Vagina (tissue), 2 donors: ENCODE data around the gene FGF14.

Source experiments
- POLR2A ChIP-seq, 2 donors: fragments of 450-650 bp; IDR thresholded peaks; one replicate each; pipeline ENCODE4 v1.6.1; 2017; ENCODE audit warnings: antibody characterized with exemption in 2 of 2, mild to moderate bottlenecking in 2 of 2, moderate library complexity in 2 of 2
- POLR2AphosphoS5 ChIP-seq, 2 donors: sonication (generic); formaldehyde crosslinking; IDR thresholded peaks; one replicate each; pipeline ENCODE4 v1.9.0; 2017; ENCODE audit warnings: antibody characterized with exemption in 2 of 2, mild to moderate bottlenecking in 2 of 2, low read depth in 1 of 2; ENCODE audit not compliant: insufficient read depth in 1 of 2
- TF ChIP-seq, protein P1 (sequence below), 3 experiments: fragments of 450-650 bp in 2 of 3; fragments of 200-600 bp in 1 of 3; sonication (generic) in 1 of 3; IDR thresholded peaks; one replicate each; pipeline ENCODE4 v1.5.1; 2017 to 2019; ENCODE audit warnings: antibody characterized with exemption in 3 of 3, mild to moderate bottlenecking in 2 of 3, moderate library complexity in 2 of 3

GRCh38 chr13:102273111-102273510 lies 128.7 kb downstream of the FGF14 start:
- TF ChIP-seq, protein P1, sequence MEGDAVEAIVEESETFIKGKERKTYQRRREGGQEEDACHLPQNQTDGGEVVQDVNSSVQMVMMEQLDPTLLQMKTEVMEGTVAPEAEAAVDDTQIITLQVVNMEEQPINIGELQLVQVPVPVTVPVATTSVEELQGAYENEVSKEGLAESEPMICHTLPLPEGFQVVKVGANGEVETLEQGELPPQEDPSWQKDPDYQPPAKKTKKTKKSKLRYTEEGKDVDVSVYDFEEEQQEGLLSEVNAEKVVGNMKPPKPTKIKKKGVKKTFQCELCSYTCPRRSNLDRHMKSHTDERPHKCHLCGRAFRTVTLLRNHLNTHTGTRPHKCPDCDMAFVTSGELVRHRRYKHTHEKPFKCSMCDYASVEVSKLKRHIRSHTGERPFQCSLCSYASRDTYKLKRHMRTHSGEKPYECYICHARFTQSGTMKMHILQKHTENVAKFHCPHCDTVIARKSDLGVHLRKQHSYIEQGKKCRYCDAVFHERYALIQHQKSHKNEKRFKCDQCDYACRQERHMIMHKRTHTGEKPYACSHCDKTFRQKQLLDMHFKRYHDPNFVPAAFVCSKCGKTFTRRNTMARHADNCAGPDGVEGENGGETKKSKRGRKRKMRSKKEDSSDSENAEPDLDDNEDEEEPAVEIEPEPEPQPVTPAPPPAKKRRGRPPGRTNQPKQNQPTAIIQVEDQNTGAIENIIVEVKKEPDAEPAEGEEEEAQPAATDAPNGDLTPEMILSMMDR (IDR thresholded peaks at IDR 0.05) = no peak
- TF ChIP-seq POLR2A (IDR thresholded peaks at IDR 0.05) (no peak), POLR2AphosphoS5 (IDR thresholded peaks at IDR 0.05; ENCODE audit: insufficient read depth in 1 of 2, low read depth in 1 of 2) (no peak)
